Measurements from ENCODE around the gene HOXB4.
A peak's percentile ranks its signal among the peaks of the same experiment; 100 is the strongest.

HOXB4 gene

DNA sequence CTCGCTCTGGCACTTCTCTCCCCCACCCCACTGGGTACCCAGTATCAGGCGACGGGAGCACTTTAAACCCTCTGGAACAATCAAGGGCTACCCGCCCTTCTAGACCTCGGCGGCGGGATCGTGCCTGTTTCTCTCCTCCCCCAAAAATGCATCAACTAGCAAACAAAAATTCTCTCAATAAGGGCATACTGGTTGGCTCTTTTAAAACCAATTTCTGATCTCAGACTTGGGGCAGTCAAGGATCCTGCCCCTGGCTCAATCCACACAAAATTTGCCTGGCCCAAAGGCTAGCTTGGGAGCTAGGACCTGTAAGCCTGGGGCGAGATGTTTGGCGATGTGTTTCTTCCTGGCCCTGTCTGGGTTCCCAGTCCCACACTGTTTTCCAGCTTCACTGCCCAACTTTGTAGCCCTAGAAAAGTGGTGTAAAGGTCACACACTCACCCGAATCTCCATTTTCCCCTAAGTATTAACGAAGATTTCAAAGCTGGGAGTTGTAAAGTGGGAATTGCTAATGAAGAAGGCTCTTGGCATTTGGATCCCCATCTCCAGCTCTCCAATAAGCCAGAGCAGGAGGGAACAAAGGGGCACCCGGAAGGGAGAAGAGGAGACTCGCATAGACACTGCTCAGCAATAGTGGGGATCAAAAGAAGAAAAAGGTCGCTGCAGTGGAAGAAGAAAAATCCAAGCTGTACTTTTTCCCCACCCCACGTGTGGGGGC, 18.9 kb downstream of the HOXB4 start:
- no peak for DNase-seq (ENCODE audit: low spot score)

DNA sequence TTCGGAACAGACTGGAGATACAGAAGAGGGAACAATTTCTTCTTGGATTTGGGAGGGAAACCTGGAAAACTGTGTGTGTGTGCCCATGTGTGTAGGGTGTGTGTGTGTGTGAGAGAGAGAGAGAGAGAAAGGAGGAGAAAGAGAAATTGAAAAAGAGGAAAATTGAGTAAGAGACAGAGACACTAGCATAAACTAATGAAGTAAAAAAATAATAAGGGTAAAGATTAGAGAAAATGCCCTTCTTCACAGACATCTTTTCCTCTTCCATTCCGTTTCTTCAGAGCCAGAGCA, 19.4 kb downstream of the HOXB4 start:
- DNase-seq (ENCODE audit: low spot score): no peak

DNA sequence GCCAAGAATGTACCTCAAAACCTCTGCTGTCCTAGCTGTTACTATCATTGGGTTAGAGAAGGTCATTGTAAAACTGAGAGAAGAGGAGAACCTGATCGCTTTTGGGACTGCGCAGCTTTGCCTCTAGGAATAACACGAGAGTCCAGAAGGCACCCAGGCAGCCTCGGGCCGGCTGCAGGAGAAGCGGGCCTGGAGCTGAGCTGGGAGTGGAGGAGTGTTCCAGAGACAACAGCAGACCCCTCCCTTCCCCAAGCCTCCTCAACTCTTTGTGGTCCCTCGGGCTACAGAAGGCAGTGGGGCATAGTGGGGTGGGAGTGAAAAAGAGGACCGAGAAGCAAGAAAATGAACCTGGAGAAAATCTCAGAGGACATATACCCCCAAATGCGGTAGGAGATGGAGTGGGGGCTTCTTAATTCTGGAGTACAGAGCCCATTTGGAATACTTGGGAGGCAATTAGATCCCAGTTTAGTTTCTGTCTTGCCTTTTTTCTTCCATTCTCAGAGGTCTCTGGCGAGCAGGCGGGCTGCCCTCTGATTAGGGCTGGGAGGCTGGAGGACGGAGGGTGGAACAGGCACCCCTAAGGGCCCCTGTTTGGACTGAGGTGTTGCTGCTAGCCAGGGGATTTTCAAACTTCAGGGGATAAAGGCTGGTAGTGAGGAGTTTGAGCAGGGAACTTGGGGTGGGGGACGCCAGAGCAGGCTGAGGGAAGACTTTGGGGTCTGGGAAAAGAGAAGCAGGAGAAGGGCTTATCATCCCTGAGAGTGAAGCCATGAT, 19.9 kb downstream of the HOXB4 start:
- no peak for DNase-seq (ENCODE audit: low spot score)

DNA sequence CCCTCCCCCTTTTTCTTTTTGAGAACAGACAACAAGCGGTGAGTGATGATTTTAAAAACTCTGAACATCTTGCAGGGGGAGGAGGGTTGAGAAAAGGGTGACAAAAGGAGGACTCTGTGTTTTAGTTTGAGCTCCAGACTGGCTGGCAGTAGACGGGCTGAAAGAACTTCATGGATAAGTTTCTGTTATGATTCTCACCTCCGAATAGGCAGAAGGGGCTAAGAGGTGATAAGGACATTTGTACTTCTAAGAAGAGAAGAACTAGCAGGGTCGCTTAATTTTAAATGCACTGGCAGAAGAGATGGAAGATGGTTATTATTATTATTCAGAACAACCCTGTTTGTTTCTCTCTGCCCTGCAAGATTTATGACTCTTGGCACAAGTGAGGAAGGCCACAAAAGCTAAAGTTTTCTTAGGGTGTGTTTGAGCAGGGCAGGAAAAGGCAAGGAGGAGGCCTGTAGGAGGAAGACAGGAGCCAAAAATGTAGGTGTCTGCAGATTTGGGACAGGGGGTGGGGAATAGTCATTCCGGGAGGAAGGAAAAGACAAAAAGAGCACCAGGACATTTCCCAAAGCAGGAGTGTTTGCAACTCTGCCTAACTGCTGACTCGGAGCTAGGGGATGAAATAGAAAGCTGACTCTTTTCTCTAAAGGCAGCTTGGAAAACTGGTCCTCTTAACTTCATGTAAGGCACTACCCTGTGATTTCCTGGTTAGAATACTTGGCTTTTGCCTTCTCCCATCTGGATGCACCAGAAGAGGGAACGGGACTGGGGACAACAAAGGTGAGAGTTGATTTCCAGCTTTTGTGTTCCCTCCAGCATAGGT, 21.4 kb downstream of the HOXB4 start:
- no peak for DNase-seq (ENCODE audit: low spot score)

DNA sequence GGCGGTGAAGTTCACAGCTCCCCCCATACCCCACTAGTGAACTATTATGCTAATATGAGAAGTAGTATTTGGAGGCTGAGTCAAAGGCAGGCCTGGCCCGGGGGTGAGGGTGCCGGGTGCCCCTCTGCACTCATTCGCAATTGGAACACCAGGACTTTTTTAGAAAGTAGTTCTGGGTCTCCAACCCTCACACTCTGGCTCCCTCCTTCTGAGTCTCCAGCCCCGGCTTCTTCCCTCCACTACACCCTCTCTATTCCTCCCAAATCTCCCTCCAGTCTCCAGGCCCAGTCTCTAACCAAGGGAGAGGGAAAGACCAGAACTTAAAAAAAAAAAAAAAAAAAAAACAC, 21.9 kb downstream of the HOXB4 start:
- DNase-seq (ENCODE audit: low spot score): no peak

DNA sequence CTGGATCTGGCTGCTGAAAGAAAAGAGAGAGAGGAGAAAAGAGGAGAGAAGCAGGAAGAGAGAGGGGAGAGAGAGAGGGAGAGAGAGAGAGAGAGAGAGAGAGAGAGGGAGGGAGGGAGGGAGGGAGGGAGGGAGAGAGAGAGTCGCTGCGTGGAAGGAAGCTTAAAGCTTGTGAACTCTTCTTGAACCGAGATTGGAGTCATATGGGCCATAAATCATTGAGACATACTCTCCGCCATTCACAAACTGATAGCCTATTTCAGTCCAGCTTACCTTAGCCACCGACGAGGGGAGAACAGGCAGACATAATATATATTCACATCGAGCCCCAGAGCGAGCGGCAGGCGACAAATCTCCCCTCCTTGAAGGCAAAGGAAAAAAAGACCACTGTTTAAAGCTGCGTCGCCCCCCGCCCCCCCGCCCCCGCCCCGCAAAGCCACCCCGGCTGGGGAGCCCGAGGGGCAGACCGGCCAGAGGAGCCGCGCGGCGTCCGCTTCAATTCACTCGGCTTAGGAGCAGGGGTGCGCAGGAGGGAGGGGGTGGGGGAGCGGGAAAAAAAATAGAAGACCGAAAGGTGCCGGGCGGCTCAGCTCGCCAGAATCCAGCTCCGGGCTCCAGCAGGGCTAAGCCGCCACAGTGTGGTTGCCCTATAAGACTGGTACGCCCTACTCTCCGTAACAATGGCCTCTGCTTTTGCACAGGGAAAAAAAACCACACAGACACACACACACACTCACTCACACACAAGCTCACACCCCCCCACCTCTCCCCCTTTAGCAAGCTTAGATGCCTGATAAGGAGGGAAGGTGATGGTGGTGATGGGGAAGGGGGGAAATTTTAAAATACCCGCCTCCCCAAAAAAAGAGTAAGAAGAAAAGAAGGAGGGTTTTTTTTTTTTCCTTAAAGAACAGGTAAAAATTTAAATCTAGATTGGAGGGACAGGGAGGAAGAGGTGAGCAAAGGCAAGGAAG, 22.6 kb downstream of the HOXB4 start:
- DNase-seq (ENCODE audit: low spot score): peak; percentile 88

DNA sequence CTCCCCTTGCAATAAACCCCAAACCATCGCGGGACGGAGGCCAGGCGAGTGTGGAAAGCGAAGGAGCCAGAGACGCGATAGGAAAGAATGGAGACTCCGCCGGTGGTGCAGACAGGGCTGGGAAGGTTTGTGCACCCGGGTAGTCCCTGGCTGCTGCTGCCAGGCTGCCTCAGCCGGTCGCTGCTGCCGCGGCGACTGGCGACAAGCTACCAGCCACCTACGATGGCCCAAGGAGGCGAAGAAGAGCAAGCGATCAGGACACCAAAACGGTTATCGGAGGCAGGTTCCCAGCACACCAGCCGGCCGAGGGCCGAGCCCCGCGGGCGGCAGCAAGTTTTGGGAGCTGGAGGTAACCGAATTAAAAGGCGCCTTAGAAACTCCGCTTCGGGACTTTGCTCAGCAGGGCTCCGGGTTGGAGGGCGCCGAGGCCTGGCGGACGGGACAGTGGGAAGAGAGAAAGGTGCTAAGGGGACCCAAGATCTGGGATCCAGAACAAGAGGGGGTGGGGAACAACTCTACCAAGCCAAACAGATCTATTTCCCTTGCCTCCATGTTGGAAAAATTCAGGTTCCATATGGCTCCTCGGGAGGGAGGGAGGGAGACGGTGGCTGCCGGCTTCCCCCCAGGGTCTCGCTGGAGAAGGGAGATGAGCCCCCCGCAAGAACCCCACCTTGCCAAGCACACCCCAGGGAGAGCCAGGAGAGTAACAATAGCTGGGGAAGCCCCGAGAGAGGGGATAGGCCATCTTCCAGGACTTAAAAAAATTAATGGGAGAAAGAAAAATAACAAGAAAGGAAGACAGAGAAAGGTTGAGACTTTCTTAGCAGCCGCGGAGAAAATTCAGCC, 23.5 kb downstream of the HOXB4 start:
- DNase-seq (ENCODE audit: low spot score): no peak

DNA sequence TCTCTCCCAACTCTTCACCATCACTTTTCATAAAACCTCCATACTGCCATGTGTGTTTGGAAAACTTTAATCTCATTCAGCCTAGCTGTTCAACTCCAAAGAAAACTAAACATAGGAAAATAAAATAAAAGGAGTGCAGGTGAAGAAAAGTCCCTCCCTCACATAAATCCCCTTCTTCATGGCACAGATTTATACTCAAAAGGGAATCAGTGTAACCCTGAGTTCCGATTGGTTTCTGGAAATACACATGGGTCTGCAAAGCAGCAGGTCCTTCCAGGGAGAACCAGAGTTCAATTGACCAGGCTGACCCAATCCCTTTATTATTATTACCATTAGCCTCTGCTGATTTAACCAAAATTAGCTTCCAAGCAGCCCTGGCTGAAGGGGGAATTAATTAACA, 24.3 kb downstream of the HOXB4 start:
- DNase-seq (ENCODE audit: low spot score): no peak

DNA sequence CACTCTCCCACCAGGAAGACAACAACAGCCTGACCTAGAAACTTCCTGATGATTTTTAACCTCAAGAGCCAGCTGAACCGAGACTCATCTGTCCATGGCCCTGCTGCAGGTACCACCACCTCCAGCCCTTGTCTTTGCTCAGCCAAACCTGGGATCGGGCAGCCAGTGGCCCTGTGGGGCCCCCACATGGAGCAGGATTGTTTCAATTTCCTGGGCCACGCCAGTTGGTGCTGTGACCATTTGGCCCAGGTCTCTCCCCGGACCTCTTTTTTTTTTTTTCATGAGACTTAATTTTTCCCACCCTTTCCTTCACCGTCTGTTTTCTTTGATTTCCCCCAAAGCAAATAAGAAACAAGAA, 25.0 kb downstream of the HOXB4 start:
- no peak for DNase-seq (ENCODE audit: low spot score)

DNA sequence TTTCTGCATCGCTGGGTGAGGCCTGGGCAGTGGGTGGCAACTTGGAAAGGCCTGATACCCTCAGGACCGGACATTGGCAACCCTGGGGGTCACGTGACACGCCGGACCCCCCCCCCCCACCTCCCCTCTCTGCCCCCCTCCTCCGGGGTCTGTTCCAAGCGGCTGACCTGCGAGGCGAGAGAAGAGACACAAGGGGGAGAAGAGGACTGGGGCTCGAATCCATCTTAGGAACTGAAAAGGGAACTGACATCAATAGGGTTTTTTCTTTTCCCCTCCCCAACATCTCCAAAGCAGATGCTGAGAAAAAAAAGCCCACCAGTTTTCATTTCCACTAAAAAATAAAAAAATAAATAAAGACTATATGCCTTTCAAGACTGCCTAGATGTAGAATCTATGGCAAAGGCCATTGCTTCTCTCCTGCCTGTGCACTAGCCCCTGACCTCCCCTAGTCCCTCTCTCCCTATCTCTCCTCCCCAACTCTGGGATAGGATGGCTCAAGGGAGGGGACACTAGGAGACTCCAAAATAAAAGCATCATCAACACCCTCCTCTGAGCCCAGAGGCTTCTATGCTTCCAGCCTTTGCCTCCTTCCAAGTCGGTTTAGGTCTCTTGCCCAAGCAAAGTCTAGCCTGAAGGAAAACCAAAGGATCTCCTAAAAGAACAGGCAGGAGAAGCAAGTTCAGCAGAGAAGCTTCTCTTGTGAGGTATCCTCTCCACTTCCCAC, 25.5 kb downstream of the HOXB4 start:
- no peak for DNase-seq (ENCODE audit: low spot score)

DNA sequence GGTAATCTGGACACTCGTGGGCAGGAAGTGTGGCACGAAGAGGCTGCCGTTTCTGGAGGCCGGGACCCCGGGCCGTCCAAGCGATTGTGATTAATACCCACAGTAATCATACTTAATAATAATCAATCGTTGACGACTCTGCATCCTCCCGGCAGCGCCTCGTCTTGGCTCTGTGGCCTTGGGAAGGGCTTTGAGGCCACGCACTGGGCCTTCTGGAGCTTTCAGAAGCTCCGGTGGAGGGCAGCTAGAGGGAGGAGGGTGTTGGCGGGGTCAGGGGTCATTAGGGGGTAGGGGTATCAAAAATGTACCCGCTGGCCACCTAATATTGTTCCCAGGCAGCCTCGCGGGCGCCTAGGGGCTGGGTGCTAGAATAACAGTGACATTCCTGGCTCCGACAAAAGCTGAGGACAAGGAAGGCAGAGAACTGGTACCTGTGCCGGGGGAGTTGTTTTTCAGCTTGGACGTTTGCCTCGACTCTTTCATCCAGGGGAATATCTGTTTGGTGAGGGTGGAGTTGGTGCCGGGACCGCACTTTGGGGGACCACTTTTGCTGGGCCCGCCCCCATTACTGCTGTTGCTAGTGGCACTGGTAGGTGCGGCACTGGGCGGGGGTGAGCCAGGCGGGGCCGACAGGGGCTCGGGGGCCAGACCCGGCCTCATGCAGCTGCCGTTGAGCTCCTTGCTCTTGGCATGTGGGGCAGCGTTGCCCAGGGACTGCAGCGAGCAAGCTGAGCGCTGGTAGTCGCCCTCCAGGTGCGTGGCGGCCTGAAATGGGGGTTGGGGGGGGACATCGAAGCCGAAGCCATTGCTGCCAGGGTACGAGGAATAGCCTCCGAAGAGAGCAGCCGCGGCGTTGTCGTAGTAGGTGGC, 26.3 kb downstream of the HOXB4 start:
- no peak for DNase-seq (ENCODE audit: low spot score)

DNA sequence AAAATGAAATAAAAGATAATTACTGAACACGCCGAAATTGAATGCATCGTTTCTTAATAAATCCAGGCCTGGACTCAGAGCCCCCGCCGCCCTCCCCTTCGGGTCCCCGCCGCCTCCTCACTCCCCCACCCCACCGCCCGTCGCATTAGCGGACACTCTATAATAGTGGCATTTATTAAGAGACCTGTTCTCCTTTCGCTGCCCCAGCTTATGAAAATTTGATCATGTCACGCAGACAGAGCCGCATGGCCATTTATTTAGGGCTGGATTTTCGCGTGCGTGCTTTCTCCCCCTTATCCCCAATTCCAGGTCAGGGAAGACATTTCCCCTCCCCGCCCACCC, 27.0 kb downstream of the HOXB4 start:
- no peak for DNase-seq (ENCODE audit: low spot score)

DNA sequence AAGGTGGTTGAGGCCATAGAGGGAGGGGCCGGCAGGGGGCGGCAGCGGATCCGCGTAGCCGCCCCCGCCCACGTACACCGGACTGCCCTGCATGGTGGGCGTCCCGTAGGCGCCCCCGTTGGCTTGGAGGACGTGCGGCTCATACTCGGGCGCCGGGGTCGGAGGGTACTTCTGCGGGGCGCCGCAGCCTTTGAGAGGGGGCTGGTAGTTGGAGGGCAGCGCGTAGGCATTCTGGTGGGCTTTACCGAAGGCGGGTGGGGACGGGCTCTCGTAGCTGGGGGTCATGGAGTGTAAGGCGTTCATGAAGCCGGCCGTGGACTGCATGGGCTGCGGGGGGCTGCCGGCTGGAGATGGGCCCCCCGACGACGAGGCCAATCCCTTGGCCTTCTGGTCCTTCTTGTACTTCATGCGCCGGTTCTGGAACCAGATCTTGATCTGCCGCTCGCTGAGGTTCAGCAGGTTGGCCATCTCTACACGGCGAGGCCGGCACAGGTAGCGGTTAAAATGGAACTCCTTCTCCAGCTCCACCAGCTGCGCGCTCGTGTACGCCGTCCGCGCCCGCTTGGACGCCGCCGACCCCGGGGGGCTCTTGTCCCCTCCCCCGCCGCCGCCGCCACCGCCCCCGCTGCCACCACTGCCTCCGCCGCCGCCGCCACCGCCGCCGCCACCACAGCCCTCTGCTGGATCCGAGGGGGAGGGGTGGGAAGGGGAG, 27.5 kb downstream of the HOXB4 start:
- DNase-seq (ENCODE audit: low spot score): no peak

DNA sequence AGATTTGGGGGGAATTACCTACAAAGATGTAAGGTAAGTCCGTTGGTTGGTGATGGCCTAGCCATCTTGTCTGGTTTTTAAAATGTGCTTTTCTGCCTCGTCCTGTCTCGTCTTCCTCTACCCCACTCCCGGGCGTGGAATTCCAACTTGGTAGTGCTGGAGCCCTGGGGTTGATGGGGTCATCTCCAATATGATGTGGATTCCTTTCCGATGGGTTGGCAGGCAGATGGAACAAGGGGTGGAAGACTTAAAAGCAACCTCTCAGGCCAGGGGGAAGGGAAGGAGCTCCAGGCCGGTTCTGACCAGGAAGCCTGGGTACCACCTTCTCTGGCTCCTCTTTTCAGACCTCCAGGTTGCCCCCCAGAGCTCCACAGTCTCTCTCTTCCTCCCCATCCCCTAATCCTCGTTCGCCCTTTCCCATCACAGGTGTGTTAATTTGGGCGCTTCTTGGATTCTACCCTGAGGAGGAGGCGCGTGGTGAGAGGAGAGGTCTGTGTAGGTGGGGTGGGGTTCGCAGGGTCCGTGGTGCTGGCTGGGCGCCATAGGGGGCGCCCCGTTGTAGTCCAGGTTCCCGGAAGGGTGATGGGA, 28.1 kb downstream of the HOXB4 start:
- no peak for DNase-seq (ENCODE audit: low spot score)

DNA sequence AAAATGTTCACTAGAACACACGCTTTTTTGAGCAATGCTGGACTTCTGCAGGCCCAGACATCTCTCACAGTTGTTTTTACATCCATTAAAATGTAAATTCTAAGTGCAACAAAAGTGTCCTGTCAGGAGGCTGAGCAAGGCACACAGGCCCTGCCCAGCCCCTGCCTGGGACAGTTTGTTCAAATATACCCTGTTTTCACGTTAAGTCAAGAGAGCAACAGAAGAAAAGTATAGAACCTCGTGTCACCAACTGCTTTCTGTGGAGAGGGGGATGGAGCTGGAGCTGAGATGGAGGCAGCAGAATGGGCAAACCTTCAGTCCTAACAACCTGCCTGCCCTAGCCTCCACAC, 28.9 kb downstream of the HOXB4 start:
- DNase-seq (ENCODE audit: low spot score): no peak

DNA sequence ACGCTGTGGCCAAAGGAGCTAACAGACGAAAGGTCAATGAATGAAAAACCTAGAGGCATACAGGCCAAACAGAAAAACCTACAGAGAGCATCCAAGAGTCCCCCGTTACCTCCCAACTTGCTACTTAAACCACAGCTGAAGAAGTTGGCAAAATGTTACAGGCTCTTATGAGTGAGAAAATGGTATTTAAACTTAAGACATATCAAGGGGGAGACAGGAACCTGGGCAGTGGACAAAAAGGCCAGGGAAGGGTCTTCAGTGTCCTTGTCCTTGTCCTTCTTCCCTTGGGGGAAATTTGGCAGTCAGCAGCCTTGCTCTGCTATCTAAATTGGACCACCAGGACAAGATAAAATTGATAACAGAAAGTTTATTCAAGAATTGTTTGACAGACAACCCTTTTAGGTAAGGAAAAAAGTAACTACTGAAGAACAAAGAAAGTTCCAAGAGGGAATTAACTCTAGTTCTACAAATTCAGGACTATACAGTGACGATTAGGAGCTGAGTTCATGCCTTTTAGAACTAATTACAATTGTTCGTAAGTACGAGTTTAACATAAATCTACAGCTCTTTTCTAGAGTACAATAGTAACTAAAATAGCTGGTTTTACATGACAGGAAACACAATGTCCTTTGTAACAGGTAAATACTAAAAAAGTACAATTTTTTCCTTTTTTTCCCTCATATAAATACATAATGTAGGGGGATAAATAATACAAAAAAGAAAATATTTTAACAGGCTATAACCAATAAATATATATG, 29.4 kb downstream of the HOXB4 start:
- DNase-seq (ENCODE audit: low spot score): no peak

DNA sequence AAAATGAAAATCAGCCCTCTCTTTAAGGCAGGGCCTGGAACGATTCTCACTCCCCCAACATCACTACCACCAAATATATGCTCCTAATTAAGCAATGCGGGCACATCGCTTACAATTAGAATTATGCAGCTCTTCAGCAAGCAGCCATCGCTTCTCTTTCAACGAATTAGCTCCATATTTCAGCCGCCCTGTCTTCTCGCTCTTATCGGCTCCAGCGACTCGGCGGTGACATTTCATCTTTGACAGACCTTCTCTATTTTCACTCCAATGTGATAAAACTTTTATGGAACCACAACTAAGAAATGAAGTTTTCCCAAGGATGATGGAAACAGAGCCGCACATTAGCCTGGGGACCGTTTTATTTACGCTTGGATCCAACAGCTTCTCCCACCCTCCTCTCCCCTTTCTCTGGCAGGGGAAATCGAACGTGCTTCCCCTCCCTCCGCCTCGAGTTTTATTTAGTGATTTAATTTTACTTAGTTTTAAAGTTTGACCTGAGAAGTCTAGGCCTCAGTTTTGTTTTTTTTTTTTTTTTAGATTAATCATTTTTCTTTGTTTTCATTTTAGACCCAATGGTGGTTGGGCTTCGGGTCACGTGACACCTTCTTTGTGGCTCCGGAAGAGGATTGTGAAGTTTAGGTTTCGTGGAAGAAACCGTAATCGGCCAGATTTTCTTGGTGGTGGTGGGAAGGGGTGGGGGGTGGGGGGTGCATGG, 30.2 kb downstream of the HOXB4 start:
- no peak for DNase-seq (ENCODE audit: low spot score)

Data from AG08396 (cell line).